GM12872 (cell line): ENCODE data around the gene CD1D.

Experiments
- CTCF ChIP-seq: IDR thresholded peaks from 3 replicates; pipeline ENCODE4 v1.5.1; 2011; ENCODE audit warnings: low read depth, mild to moderate bottlenecking, low read length, moderate library complexity; ENCODE audit not compliant: insufficient read depth

The CD1D gene

GRCh38 chr1:158212320-158212719 lies 31.6 kb downstream of the CD1D start:
- no peak for TF ChIP-seq CTCF

DNA sequence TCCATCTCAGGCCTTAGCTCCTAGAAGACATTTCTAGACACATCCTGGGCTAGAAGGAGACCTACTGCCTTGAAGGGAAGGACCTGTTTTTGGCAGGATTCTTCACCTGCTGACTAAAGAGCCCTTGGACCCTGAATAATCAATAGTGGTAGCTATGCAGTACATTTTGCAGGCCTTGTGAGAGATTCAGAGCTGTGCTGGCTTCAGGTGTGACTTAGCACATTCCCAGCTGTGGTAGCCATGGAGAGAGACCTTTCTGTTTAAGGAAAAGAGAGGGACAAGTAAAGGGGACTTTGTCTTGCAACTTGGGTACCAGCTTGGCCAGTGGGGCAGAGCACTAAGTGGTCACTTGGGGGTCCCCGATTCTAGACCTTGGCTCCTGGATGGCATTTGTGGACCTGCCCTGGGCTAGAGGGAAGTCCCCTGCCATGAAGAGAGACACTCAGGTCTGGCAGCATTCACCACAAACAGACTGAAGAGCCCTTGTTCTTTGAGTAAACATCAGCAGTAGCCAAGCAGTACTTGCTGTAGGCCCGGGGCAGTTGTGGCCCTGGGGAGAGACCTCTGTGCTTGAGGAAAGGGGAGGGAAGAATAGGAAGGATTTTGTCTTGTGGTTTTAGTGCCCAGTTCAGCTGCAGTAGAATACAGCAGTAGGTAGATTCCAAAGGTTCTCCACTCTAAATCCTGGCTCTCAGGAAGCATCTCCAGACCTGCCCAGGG lies 47.4 kb downstream of the CD1D start:
- TF ChIP-seq CTCF = no peak
